T-helper 2 cell treated with Interferon-gamma antibody and Interleukin-4, amounts not matched to agents 5 μg/mL and 100 μg/mL, for 36 hours (primary cell): ENCODE data around the gene KLKB1.
"Not testable (repeated sequence)": the region's sequence is repeated elsewhere in the genome, so short reads cannot be mapped to it uniquely, and the experiment has no call there.

ENCODE experiments used
- DNase-seq: peaks from one replicate; pipeline ENCODE4 v3.0.0; 2021; ENCODE audit warnings: low spot score
- H3K27ac Mint-ChIP-seq: one replicate; pipeline ENCODE4 v1.8.0; 2021; ENCODE audit warnings: mild to moderate bottlenecking, mixed read lengths
- H3K27me3 Mint-ChIP-seq: one replicate; pipeline ENCODE4 v1.8.0; 2021; ENCODE audit warnings: low read depth, mixed read lengths
- H3K36me3 Mint-ChIP-seq: one replicate; pipeline ENCODE4 v1.8.0; 2021; ENCODE audit warnings: low read depth, mixed read lengths
- H3K4me1 Mint-ChIP-seq: one replicate; pipeline ENCODE4 v1.8.0; 2021; ENCODE audit warnings: low read depth, mixed read lengths
- H3K4me3 Mint-ChIP-seq: one replicate; pipeline ENCODE4 v1.8.0; 2022; ENCODE audit warnings: mild to moderate bottlenecking, moderate library complexity, mixed read lengths
- H3K9me3 Mint-ChIP-seq: one replicate; pipeline ENCODE4 v1.8.0; 2021; ENCODE audit warnings: mixed read lengths

Gene KLKB1

GRCh38 chr4:186265250-186265649 lies 37.9 kb downstream of the KLKB1 start:
- H3K9me3 Mint-ChIP-seq, result not testable (repeated sequence)

GRCh38 chr4:186265683-186266652 lies 38.7 kb downstream of the KLKB1 start, which contains the start of gene F11:
Gene F11, plus strand, starts transcription at chr4:186266189. Its CDS starts 948 bp downstream, at chr4:186267137.
- peaks cover 16% of the 10 kb centered on the region for H3K27me3 Mint-ChIP-seq
- no peaks in the 10 kb centered on the region for H3K9me3 Mint-ChIP-seq
- H3K27ac Mint-ChIP-seq, result no peak within 1 kb of the TSS
- H3K4me1 Mint-ChIP-seq, result no peaks in the 10 kb centered on the region
- no peak for DNase-seq
- H3K4me3 Mint-ChIP-seq, result no peak within 1 kb of the TSS
- no peaks in the 10 kb centered on the region for H3K36me3 Mint-ChIP-seq

More at GRCh38 chr4:186265250-186265649, 37.9 kb downstream of the KLKB1 start:
- peaks cover 16% of the 10 kb centered on the region for H3K27me3 Mint-ChIP-seq
- not testable (repeated sequence) for H3K36me3 Mint-ChIP-seq, H3K4me3 Mint-ChIP-seq, H3K27ac Mint-ChIP-seq, H3K4me1 Mint-ChIP-seq, DNase-seq

- no peak overlapping the region for H3K4me3 Mint-ChIP-seq
- no peaks in the 10 kb centered on the region for H3K4me1 Mint-ChIP-seq
- H3K27me3 Mint-ChIP-seq, result peaks cover 16% of the 10 kb centered on the region
- no peaks in the 10 kb centered on the region for H3K36me3 Mint-ChIP-seq
- no peak for DNase-seq
- H3K27ac Mint-ChIP-seq, result no peak overlapping the region
- H3K9me3 Mint-ChIP-seq, result no peaks in the 10 kb centered on the region
These were observed 39.6 kb downstream of the KLKB1 start for GRCh38 chr4:186266729-186267456.

- H3K27me3 Mint-ChIP-seq, result peaks cover 12% of the 10 kb centered on the region
These were observed 43.9 kb downstream of the KLKB1 start for GRCh38 chr4:186271081-186271678.

GRCh38 chr4:186272699-186273391 lies 45.5 kb downstream of the KLKB1 start:
- peaks cover 2% of the 10 kb centered on the region for H3K27me3 Mint-ChIP-seq
- H3K27ac Mint-ChIP-seq, result no peak overlapping the region
- no peak overlapping the region for H3K4me3 Mint-ChIP-seq
- H3K36me3 Mint-ChIP-seq, result no peaks in the 10 kb centered on the region
- DNase-seq, result no peak
- H3K4me1 Mint-ChIP-seq, result no peaks in the 10 kb centered on the region
- H3K9me3 Mint-ChIP-seq, result no peaks in the 10 kb centered on the region

More at GRCh38 chr4:186271081-186271678, 43.9 kb downstream of the KLKB1 start:
- Mint-ChIP-seq H3K9me3 (no peaks in the 10 kb centered on the region), H3K27ac (no peak overlapping the region), H3K4me3 (no peak overlapping the region), H3K4me1 (no peaks in the 10 kb centered on the region), H3K36me3 (no peaks in the 10 kb centered on the region)
- no peak for DNase-seq

- H3K36me3 Mint-ChIP-seq, H3K4me3 Mint-ChIP-seq, H3K4me1 Mint-ChIP-seq, H3K27me3 Mint-ChIP-seq, H3K27ac Mint-ChIP-seq, DNase-seq, H3K9me3 Mint-ChIP-seq: not testable (repeated sequence)
These were observed 46.1 kb downstream of the KLKB1 start for GRCh38 chr4:186273392-186273789.

- Mint-ChIP-seq H3K27me3 (no peaks in the 10 kb centered on the region), H3K36me3 (no peaks in the 10 kb centered on the region), H3K4me1 (no peaks in the 10 kb centered on the region)
These were observed 56.0 kb downstream of the KLKB1 start for GRCh38 chr4:186283311-186283710.

GRCh38 chr4:186285147-186285546 lies 57.8 kb downstream of the KLKB1 start:
- Mint-ChIP-seq H3K27me3 (no peaks in the 10 kb centered on the region), H3K9me3 (no peaks in the 10 kb centered on the region), H3K4me1 (no peaks in the 10 kb centered on the region), H3K36me3 (no peaks in the 10 kb centered on the region), H3K4me3 (no peak overlapping the region), H3K27ac (no peak overlapping the region)
- no peak for DNase-seq

More at GRCh38 chr4:186283311-186283710, 56.0 kb downstream of the KLKB1 start:
- DNase-seq, result no peak
- Mint-ChIP-seq H3K27ac (no peak overlapping the region), H3K9me3 (no peaks in the 10 kb centered on the region), H3K4me3 (no peak overlapping the region)

- no peaks in the 10 kb centered on the region for H3K4me1 Mint-ChIP-seq
- no peaks in the 10 kb centered on the region for H3K36me3 Mint-ChIP-seq
- DNase-seq, result no peak
- no peak overlapping the region for H3K4me3 Mint-ChIP-seq
- H3K9me3 Mint-ChIP-seq, result no peaks in the 10 kb centered on the region
- no peak overlapping the region for H3K27ac Mint-ChIP-seq
- no peaks in the 10 kb centered on the region for H3K27me3 Mint-ChIP-seq
These were observed 59.3 kb downstream of the KLKB1 start for GRCh38 chr4:186286581-186286980.

GRCh38 chr4:186291256-186291890 lies 64.1 kb downstream of the KLKB1 start:
- DNase-seq, result no peak
- Mint-ChIP-seq H3K27ac (no peak overlapping the region), H3K4me1 (no peaks in the 10 kb centered on the region), H3K27me3 (no peaks in the 10 kb centered on the region), H3K4me3 (no peak overlapping the region), H3K36me3 (no peaks in the 10 kb centered on the region), H3K9me3 (no peaks in the 10 kb centered on the region)

- H3K9me3 Mint-ChIP-seq, result no peaks in the 10 kb centered on the region
- no peak for DNase-seq
- H3K27me3 Mint-ChIP-seq, result peaks cover 4% of the 10 kb centered on the region
- no peak overlapping the region for H3K4me3 Mint-ChIP-seq
- H3K4me1 Mint-ChIP-seq, result peaks cover 1% of the 10 kb centered on the region
- no peaks in the 10 kb centered on the region for H3K36me3 Mint-ChIP-seq
- no peak overlapping the region for H3K27ac Mint-ChIP-seq
These were observed 66.9 kb downstream of the KLKB1 start for GRCh38 chr4:186294160-186294559.

- Mint-ChIP-seq H3K9me3 (no peaks in the 10 kb centered on the region), H3K4me3 (no peak overlapping the region), H3K36me3 (no peaks in the 10 kb centered on the region), H3K4me1 (peaks cover 1% of the 10 kb centered on the region), H3K27ac (no peak overlapping the region), H3K27me3 (peaks cover 6% of the 10 kb centered on the region)
- no peak for DNase-seq
These were observed 69.2 kb downstream of the KLKB1 start for GRCh38 chr4:186296481-186296880.

GRCh38 chr4:186297013-186297645 lies 69.8 kb downstream of the KLKB1 start:
- no peak for DNase-seq
- Mint-ChIP-seq H3K9me3 (no peaks in the 10 kb centered on the region), H3K36me3 (no peaks in the 10 kb centered on the region), H3K27me3 (peaks cover 6% of the 10 kb centered on the region), H3K4me3 (no peak overlapping the region), H3K27ac (no peak overlapping the region), H3K4me1 (peaks cover 1% of the 10 kb centered on the region)
